SK-N-MC (cell line): ENCODE data around the gene TMPRSS9.
A peak's percentile ranks its signal among the peaks of the same experiment; 100 is the strongest.

ENCODE experiments used
- DNase-seq: peaks from one replicate; pipeline ENCODE4 v3.0.0-alpha.2; 2011; ENCODE audit warnings: low read depth, low spot score
- H3K27ac ChIP-seq: fragments of 200-600 bp; sonication (generic); 2 replicates; pipeline ENCODE4 v1.5.1; 2016; ENCODE audit warnings: mixed run types
- H3K36me3 ChIP-seq: fragments of 200-600 bp; sonication (generic); 2 replicates; pipeline ENCODE4 v1.6.1; 2017; ENCODE audit warnings: antibody characterized with exemption, low read length, mixed read lengths; ENCODE audit not compliant: insufficient read depth
- H3K4me3 ChIP-seq: fragments of 200-600 bp; sonication (generic); 2 replicates; pipeline ENCODE4 v1.5.1; 2016
- H3K9ac ChIP-seq: fragments of 200-600 bp; sonication (generic); 2 replicates; pipeline ENCODE4 v1.8.0; 2017; ENCODE audit warnings: mixed run types, mixed read lengths; ENCODE audit not compliant: insufficient read length
- H3K9me3 ChIP-seq: fragments of 200-600 bp; sonication (generic); 2 replicates; pipeline ENCODE4 v1.6.1; 2017; ENCODE audit warnings: low read depth, mild to moderate bottlenecking, antibody characterized with exemption, low read length, moderate library complexity, mixed read lengths
- EZH2 ChIP-seq: fragments of 200-600 bp; sonication (generic); IDR thresholded peaks from one replicate; pipeline ENCODE4 v1.6.1; 2017; ENCODE audit warnings: antibody characterized with exemption
- FOXP2 ChIP-seq: optimal IDR thresholded peaks from 2 replicates; pipeline ENCODE3; 2011; ENCODE audit warnings: mild to moderate bottlenecking, moderate library complexity; ENCODE audit not compliant: insufficient read depth; ENCODE audit errors: extremely low read length, control extremely low read depth
- POLR2AphosphoS5 ChIP-seq: IDR thresholded peaks from 2 replicates; pipeline ENCODE4 v1.6.1; 2012; ENCODE audit warnings: mild to moderate bottlenecking, low read depth, low read length, borderline replicate concordance

Gene TMPRSS9

GRCh38 chr19:2423915-2424685, 64.0 kb downstream of the TMPRSS9 start:
- Histone ChIP-seq H3K4me3 (no peak overlapping the region), H3K9ac (no peak overlapping the region), H3K27ac (no peak overlapping the region), H3K9me3 (no peaks in the 10 kb centered on the region), H3K36me3 (peaks cover 20% of the 10 kb centered on the region)
- DNase-seq = no peak
- TF ChIP-seq FOXP2 (no peak), POLR2AphosphoS5 (no peak), EZH2 (no peak)

DNA sequence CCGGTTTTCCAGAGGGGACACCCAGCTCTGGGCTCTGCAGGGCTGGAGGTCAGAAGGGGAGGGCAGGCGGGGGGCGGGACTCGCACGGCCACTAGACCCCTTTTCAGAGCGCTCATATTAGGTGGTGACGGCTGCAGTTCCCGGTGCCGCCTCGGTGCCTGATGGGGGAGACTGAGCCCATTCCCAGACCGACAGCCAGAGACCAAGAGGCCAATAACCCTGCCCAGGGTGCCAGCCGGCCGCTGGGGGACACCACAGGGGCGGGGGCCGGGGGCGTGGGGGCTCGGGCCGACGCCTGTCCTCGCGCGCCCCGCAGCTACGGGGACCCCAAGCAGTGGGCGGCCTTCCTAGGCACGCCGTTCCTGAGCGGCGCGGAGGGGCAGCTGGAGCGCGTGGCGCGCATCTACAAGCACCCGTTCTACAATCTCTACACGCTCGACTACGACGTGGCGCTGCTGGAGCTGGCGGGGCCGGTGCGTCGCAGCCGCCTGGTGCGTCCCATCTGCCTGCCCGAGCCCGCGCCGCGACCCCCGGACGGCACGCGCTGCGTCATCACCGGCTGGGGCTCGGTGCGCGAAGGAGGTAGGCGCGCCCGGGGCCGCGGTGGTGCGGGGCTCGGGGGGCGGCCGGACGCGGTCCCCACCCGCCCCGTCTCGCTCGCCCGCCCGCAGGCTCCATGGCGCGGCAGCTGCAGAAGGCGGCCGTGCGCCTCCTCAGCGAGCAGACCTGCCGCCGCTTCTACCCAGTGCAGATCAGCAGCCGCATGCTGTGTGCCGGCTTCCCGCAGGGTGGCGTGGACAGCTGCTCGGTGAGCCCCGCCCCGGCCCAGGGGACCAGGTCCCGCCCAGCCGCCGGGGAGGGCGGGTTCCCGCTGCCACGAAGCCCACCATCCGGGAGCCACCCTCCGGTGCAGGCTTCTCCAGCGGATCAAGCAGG, 64.9 kb downstream of the TMPRSS9 start:
- Histone ChIP-seq H3K9me3 (no peaks in the 10 kb centered on the region), H3K4me3 (no peak overlapping the region), H3K36me3 (peaks cover 21% of the 10 kb centered on the region), H3K9ac (no peak overlapping the region), H3K27ac (no peak overlapping the region)
- TF ChIP-seq EZH2 (no peak), POLR2AphosphoS5 (peak; percentile 47; the same call in 1 of the 2 replicates)
- DNase-seq = no peak

GRCh38 chr19:2425622-2426581, 65.8 kb downstream of the TMPRSS9 start:
- no peaks in the 10 kb centered on the region for H3K9me3 ChIP-seq
- H3K4me3 ChIP-seq = peak overlapping the region; percentile 99
- no peak for DNase-seq
- peak overlapping the region; percentile 99 for H3K9ac ChIP-seq
- TF ChIP-seq EZH2 = no peak
- TF ChIP-seq POLR2AphosphoS5 = no peak
- no peak for TF ChIP-seq FOXP2
- H3K36me3 ChIP-seq = peaks cover 30% of the 10 kb centered on the region
- no peak overlapping the region for H3K27ac ChIP-seq

DNA sequence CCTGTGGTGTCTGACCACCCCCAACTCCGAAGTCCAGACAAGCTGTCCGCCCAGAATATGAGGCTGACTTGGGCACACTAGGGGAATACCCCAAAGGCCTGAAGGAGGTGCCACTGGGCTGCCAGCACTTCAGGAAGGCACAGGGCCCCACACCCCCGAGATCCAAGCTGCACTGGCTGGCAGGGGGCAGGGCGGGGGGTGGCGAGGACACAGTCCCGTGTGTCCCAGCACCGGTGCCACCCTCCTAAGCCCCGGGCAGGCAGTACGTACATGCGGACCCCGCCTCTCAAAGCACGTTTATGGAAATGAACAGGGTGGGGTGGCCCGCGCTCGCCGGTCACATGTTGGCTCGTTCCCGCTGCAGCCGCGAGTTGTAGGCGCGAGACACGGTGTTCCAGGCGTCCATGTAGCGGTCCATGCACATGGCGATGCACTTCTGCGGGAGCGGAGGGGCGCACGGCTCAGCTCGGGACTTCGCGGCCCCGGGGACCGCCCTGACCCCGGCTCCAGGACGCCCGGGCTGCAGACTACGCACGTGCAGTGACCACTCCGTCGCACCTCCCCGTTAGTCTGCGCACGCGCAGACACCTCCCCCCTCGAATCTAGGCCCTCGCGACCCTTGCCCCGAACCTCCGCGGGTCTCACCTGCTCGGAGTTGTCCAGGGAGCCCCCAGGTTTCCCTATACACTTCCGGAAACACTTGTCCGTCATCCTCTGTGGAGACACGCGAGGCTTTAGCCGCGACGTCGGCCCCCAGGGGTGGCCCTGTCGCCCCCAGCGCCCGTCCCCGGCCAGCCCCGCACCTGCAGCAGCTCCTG, 66.8 kb downstream of the TMPRSS9 start:
- H3K4me3 ChIP-seq = peak overlapping the region; percentile 99
- H3K9ac ChIP-seq = peak overlapping the region; percentile 99
- TF ChIP-seq POLR2AphosphoS5 = no peak
- TF ChIP-seq FOXP2 = no peak
- TF ChIP-seq EZH2 = no peak
- H3K36me3 ChIP-seq = peaks cover 39% of the 10 kb centered on the region
- no peaks in the 10 kb centered on the region for H3K9me3 ChIP-seq
- peak overlapping the region; percentile 99 for H3K27ac ChIP-seq
- no peak for DNase-seq

GRCh38 chr19:2427429-2428320, 67.6 kb downstream of the TMPRSS9 start, which contains the start of gene TIMM13:
TSS of gene TIMM13 (minus strand) at chr19:2427586. CDS start at chr19:2427533, 53 bp downstream.
- H3K4me3 ChIP-seq = peak within 1 kb of the TSS; percentile 99
- H3K36me3 ChIP-seq = peaks cover 47% of the 10 kb centered on the region
- H3K9ac ChIP-seq = peak within 1 kb of the TSS; percentile 99
- DNase-seq = peak; percentile 72
- peak within 1 kb of the TSS; percentile 99 for H3K27ac ChIP-seq
- no peak for TF ChIP-seq FOXP2
- no peak for TF ChIP-seq EZH2
- peak; percentile 90 for TF ChIP-seq POLR2AphosphoS5
- H3K9me3 ChIP-seq = no peaks in the 10 kb centered on the region

DNA sequence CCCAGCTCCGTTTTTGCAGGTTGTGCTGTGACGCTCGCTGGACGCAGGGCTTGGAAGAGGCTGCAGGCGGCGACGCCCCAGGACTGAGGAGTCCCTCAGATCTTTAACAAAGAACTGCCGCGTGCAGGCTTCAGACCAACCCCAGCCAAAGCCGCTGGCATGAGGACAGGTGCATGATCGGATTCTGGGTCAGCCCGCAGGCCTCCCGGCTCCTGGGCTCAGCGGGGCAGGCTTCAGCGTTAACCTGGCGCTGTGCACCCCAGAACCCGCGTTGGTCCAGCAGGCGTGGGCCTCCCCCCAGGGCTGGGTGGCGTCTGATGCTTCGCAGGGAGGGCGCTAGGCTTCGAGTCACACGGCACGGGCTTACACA, 68.2 kb downstream of the TMPRSS9 start:
- Histone ChIP-seq H3K4me3 (peak overlapping the region; percentile 99), H3K9ac (no peak overlapping the region), H3K36me3 (peaks cover 47% of the 10 kb centered on the region)

More for the DNA sequence above, 68.2 kb downstream of the TMPRSS9 start:
- Histone ChIP-seq H3K27ac (peak overlapping the region; percentile 99), H3K9me3 (no peaks in the 10 kb centered on the region)
- TF ChIP-seq FOXP2 (no peak), POLR2AphosphoS5 (0 out of 2 replicates have a peak, but pooled peaks have one; percentile 42), EZH2 (no peak)
- DNase-seq = no peak
